NCI-H774 (cell line): ENCODE data around the gene CCDC85C.

ENCODE experiments used
- DNase-seq: peaks from one replicate; lab custom pipeline; 2025; lab: John Stamatoyannopoulos, UW

The CCDC85C gene

GRCh38 chr14:99589651-99590530 lies 14.1 kb downstream of the CCDC85C start:
- DNase-seq = no peak

- no peak for DNase-seq
Measured at GRCh38 chr14:99589031-99589441, 15.0 kb downstream of the CCDC85C start.

GRCh38 chr14:99587460-99588278 lies 16.3 kb downstream of the CCDC85C start:
- DNase-seq = no peak

DNA sequence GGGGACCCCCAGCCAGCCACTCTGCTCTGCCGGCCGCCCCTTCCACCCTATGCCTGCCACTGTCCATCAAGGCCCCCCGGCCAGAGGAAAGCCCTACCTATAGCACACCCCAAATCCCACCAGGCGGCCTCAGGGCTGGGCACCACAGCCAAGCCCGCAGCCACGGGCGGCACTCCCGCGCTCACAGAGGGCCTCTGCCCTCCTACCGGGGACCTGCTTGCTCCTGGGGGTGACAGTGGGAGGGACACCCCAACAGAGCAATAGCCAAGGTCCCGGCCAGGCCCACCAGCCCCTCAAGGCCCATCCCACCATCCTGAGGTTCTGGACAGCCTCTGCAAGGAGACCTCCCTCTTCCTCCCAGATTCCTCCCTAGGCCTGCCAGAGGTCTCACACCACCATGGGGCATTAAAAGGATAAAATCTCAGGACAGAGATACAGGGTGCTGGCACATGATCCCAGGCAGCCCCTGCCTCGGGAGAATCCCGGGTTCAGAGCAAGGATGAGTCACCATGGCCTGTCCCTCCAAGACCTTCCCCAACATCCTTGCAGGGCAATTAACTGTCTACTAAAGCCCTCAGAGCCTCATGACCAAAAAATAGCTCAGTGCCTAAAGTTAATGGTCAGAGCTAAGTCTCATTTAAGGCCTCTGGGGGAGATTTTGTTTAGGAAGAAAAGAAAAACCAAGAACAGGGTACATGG lies 17.1 kb downstream of the CCDC85C start:
- no peak for DNase-seq

- DNase-seq = no peak
Measured at GRCh38 chr14:99586054-99586760, 17.8 kb downstream of the CCDC85C start.

DNA sequence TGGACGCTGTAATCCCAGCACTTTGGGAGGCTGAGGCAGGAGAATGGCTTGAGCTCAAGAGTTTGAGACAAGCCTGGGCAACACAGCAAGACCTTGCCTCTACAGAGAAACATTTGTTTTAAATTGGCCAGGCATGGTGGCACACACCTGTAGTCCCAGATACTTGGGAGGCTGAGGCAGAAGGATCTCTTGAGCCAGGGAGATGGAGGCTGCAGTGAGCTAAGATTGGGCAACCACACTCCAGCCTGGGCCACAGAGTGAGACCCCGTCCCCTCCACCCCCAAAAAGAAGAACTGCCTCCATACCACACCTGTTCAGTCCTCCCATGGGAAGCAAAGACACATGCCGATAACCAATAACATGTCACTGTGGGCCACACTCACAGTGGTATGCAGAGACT lies 19.2 kb downstream of the CCDC85C start:
- DNase-seq = no peak

DNA sequence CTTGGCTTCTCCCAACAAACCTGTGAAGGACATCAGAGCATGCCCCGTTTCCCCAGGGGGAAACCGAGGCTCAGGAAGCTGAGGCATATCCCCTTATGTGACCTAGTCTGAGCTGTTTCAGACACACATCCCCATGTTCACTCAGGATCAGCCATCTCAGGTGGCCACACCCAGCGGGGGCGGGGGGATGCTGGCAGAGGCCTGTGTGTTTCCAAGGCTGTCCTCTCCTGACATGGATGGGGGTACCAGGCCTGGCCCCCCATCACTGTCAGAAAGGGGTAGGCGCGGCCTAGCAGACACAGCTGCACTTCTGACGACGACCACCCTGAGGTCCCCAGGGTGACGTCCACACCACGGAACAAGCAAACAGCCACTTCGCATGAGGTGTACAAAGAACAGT lies 22.1 kb downstream of the CCDC85C start:
- no peak for DNase-seq

GRCh38 chr14:99581374-99581773 lies 22.6 kb downstream of the CCDC85C start:
- no peak for DNase-seq

DNA sequence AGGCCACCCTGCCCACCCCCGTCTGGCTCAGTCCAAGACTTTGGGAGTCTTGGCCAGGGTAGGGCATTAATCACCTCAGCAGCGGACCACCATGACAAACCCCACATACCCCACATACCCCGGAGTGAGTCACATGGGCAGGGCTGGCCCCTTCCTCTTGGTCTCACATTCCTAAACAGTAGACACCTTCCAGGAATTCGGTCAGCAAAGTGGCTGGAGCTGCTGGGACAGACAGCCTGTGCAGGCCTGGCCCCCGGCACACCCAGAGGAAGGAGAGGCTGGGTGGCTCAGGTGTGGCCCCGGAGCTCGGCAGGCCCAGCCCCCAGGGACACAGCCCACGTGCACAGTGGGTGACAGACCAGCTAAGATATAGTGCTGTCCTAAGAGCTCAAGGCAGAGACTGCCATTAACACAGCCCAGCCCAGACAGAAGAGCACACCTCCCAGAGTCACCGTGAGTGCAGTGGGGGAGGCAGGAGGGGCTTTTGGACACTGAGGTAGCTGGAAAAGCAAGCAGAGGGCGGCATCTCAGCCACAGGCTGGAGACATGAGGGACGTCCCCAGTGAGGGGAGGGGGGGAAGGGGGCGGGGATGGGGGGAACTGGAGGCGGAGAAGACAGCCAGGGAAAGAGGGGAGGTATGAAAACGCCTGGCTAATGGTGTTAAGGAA lies 24.0 kb downstream of the CCDC85C start:
- DNase-seq = no peak

DNA sequence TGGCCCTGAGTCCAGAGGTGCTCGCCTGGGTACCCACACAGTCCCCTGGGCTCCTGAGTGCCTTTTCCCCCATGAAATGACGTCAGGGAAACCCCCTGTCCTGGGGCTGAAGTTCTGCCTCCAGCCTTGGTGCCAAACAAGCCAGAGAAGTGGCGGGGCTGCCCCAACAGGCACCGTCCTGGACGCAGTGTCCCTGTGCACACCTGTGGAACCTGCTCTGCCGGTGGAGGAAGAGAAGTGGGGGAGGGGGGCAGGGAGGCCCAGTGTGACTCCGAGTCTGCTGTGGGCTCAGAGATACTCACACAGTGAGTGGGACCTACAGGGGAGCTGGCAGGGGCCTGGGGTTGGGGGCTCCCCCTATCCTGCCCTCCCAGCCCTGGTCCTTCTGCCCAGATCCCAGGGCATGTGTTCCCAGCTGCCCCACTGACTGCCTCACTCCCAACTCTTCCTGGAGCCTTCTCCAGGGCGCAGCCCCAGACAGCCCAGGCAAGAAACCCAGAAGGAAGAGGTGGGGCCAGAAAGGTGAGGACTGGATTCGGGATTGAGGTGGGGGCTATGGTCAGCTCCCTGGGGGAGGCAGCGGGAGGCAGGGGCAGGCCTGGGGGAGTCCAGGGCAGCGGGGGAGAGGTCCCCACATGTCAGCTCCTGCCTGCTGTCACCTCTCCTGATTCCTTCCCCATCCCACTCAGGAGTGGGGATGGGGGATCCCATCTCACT lies 24.7 kb downstream of the CCDC85C start:
- DNase-seq = no peak

DNA sequence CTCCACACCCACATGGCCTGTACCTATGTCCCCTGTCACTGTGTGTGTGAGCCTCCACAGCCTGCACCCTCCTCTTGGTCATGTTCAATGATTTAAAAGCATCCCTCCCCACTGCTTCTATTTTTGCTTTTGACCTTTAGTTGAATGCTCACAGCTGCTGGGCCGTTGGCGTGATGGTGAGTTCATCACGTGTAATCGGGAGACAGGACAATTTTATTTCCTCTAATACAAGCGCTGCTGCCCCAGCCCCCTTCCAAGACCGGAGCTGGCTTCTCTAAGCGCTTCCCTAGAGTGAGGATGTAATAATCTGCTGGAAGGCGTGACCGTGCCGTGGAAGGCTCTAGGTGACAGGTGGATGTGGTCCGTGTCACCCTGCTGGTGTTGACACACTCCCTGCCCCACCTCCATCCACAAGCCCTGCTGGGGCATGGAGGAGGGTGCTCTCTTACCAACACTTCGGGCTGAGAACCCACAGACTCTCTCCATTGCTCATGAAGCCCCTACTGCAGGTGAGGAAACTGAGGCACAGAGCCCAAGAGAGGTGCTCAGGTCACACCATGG lies 25.4 kb downstream of the CCDC85C start:
- no peak for DNase-seq

DNA sequence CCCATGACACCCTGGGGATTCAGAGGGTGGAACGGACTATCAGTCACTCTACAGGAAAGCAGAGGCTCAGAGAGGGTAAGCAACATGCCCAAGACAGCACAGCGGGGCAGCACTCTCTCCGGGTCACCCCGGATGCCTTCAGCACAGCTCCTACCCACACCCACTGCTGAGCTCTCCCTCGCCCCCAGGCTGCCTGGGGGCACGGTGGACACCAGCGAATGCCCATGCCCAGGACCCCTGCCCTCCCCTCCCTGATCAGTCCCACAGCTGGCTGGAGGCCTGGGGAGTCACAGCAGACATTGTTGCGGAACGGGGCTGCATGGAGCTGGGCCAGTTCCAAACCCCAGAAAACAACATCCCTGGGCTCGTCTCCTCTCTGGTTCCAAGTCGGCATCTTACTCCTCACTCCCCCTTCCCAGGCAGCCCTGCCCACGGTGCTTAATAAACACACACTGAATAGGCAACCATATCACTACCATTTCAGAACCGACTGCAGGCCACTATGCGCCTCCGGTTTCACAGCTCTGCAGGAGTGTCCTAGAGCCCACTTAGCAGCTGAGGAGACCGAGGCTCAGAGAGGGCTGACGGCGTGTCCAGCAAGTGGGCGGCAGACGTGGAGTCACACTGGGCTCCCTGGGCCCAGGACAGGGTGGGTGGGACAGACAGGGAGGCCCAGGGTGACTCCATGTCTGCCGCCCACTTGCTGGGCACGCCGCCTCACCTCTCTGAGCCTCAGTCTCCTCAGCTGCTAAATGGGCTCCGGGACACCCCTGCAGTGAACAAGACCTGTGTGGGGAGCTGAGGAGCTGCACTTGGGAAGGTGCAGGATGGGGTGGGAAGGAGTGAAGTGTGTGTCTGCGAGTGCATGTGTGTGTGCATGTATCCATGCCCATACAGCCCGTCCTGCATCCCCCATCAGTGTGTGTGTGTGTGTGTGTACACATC lies 27.0 kb downstream of the CCDC85C start:
- DNase-seq = no peak

DNA sequence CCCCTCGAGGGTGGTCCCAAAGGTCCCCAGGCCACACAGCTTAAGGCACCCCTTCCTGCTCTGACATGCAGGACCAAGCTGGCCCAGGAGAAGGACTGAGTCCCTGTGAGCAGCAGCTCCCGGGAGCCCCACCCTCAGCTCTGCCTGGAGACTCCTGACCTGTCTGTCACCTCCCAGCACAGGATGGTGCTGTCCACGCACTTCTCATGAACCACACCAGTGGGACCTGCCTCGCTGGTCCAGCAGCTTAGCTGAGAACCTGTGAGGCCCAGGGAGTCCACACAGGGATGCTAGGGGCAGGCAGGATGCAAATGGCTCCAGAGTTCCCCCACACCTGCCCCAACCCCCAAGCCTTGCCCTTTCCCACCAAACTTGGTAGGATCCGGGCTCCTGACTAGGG lies 27.7 kb downstream of the CCDC85C start:
- no peak for DNase-seq

- DNase-seq = peak; percentile 14
Measured at GRCh38 chr14:99575043-99576023, 28.7 kb downstream of the CCDC85C start.

- peak; percentile 4 for DNase-seq
Measured at GRCh38 chr14:99574099-99574880, 29.7 kb downstream of the CCDC85C start.

DNA sequence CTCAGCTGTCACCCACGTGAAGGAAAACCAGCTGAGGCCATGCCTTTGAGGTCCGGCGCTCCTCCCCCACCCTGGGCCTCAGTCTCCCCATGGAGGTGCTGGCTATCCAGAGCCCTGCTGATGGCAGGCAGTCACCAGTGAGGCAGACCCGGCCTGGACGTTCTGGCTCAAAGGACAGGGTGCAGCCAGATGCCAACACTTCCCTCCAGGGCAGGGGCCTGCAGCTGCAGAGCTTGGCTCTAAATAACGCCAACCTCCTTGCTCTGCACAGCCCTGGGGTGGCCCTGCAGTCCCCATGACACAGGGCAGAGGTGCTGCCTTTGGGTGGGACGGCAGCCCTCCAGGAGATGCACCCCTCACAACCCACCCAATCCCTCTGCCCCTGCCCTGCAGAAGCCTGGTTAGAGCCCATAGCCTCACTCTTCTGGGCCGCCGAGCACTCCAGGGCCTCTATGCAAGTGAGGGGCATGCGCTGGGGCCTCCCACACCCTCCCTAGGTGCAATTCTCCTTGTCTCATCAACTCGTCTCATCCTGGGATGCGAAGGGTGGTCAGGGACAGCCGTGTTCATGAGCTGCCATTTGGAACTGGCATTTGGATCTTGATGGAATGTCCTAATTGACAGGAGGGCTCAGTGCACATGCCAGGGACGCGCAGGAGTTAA lies 30.4 kb downstream of the CCDC85C start:
- DNase-seq = no peak

- DNase-seq = peak; percentile 25
Measured at GRCh38 chr14:99573000-99573330, 31.0 kb downstream of the CCDC85C start.
